Right lobe of liver (tissue), 6 donors: ENCODE measurements around the gene PPP2R5C. TPM values are rescaled to one million over a fixed set of nuclear protein-coding genes. Genes with fewer than 3 reads are reported as not detected.
"Not testable (repeated sequence)": the region's sequence is repeated elsewhere in the genome, so short reads cannot be mapped to it uniquely, and the experiment has no call there.

Source experiments
- ATAC-seq, 4 donors: fragments of 200-7000 bp; cut with Tn5 transposase; one replicate each; pipeline ENCODE4 v1.9.1; 2020; ENCODE audit warnings: mild to moderate bottlenecking in 4 of 4, moderate library complexity in 4 of 4
- DNase-seq, 3 donors: peaks; one replicate each; pipeline ENCODE4 v3.0.0-alpha.2; 2020
- H3K27ac ChIP-seq, 3 donors: fragments of 200-600 bp; one replicate each; pipeline ENCODE4 v1.8.0; 2022
- H3K27me3 ChIP-seq, 2 donors: fragments of 200-600 bp; one replicate each; pipeline ENCODE4 v1.8.0; 2022
- H3K36me3 ChIP-seq, 4 donors: fragments of 200-600 bp; sonication (generic) in 1 of 4; one replicate each; pipeline versions ENCODE4 v1.5.1 to v1.8.0; 2017 to 2022; ENCODE audit warnings: control low read depth in 1 of 4
- H3K4me1 ChIP-seq, 4 donors: fragments of 200-600 bp; sonication (generic) in 1 of 4; one replicate each; pipeline versions ENCODE4 v1.5.1 to v1.8.0; 2017 to 2022; ENCODE audit warnings: control low read depth in 1 of 4
- H3K4me3 ChIP-seq, 3 donors: fragments of 200-600 bp; one replicate each; pipeline ENCODE4 v1.8.0; 2022
- H3K9me3 ChIP-seq, 4 donors: fragments of 200-600 bp; sonication (generic) in 1 of 4; one replicate each; pipeline versions ENCODE4 v1.5.1 to v1.8.0; 2017 to 2022; ENCODE audit warnings: control low read depth in 1 of 4
- CTCF ChIP-seq, 4 donors: fragments of 200-600 bp in 3 of 4; fragments of 450-650 bp in 1 of 4; IDR thresholded peaks; one replicate each; pipeline versions ENCODE4 v1.5.1 to v1.8.0; 2016 to 2022; ENCODE audit warnings: antibody characterized with exemption in 4 of 4, mild to moderate bottlenecking in 2 of 4
- POLR2A ChIP-seq: fragments of 450-650 bp; IDR thresholded peaks from one replicate; pipeline ENCODE4 v1.6.1; 2017; ENCODE audit warnings: antibody characterized with exemption, mild to moderate bottlenecking
- WGBS: methylation state at CpG from one replicate; pipeline ENCODE4 v1.1.6; 2018; ENCODE audit warnings: low coverage, low lambda C conversion rate; ENCODE audit not compliant: insufficient coverage; ENCODE audit errors: missing lambda C conversion rate; 5-methylcytosine and 5-hydroxymethylcytosine counted together
- intact Hi-C, 2 donors: fragments of 100-400 bp; cut with DNase I; formaldehyde crosslinking; loops; one replicate each; pipeline versions ENCODE4 v1.11.2 to v1.14.1; 2022
- total RNA-seq, 6 experiments: library from RNA; depleted of rRNA in 2 of 6; stranded (reverse); fragments of >200 nt in 2 of 6; fragmentation: NEBNext Ultra II Directional in 3 of 6; extraction: Animal tissue kit (Norgen Biotek cat#: 25700) in 3 of 6; gene quantifications; one replicate each; pipeline versions ENCODE4 v1.1.0 to v1.2.4, GENCODE V29; 2016 to 2023
- donor health status: DM: no; HTN: yes; CAD: no.
- donor health status: DM: no; HTN: no; CAD: no.
- donor health status: DM: no; HTN: no; CAD: no.
- donor health status: DM: no; HTN: yes; CAD: no.
- donor health status: DM: no; HTN: yes; CAD: no.

Gene PPP2R5C
- total RNA-seq, 6 experiments from 2014 or later: 44.9 to 74.5 (median 55.3) TPM

- no peaks in the 10 kb centered on the region for H3K4me1 ChIP-seq
- no peaks in the 10 kb centered on the region for H3K9me3 ChIP-seq
- 96% methylated on average over 3 of the region's 3 CpGs for WGBS
- H3K27me3 ChIP-seq: no peaks in the 10 kb centered on the region
- ATAC-seq: no peak
- DNase-seq: no peak
- H3K36me3 ChIP-seq: no peaks in the 10 kb centered on the region
- no peak for TF ChIP-seq CTCF (IDR thresholded peaks at IDR 0.05)
- no peak for TF ChIP-seq POLR2A
- no peak overlapping the region for H3K4me3 ChIP-seq
- intact Hi-C loops: no loop called here
- H3K27ac ChIP-seq: no peak overlapping the region
These were observed 20.5 kb upstream of the PPP2R5C start for GRCh38 chr14:101740981-101741380.

GRCh38 chr14:101743701-101744100, 17.8 kb upstream of the PPP2R5C start:
- WGBS: 70% methylated on average over 4 of the region's 6 CpGs
- no peaks in the 10 kb centered on the region for H3K36me3 ChIP-seq
- DNase-seq: no peak
- no peak for ATAC-seq
- no peaks in the 10 kb centered on the region for H3K9me3 ChIP-seq
- no peak overlapping the region for H3K4me3 ChIP-seq
- TF ChIP-seq CTCF (IDR thresholded peaks at IDR 0.05) (no peak), POLR2A (no peak)
- H3K27me3 ChIP-seq: no peaks in the 10 kb centered on the region
- intact Hi-C loops: no loop called here
- H3K4me1 ChIP-seq: no peaks in the 10 kb centered on the region
- H3K27ac ChIP-seq: no peak overlapping the region

GRCh38 chr14:101744382-101744781, 17.1 kb upstream of the PPP2R5C start:
- DNase-seq, H3K4me3 ChIP-seq, ATAC-seq, H3K4me1 ChIP-seq, H3K27ac ChIP-seq, H3K27me3 ChIP-seq, H3K9me3 ChIP-seq, H3K36me3 ChIP-seq, intact Hi-C loops: not testable (repeated sequence)
- WGBS: 64% methylated on average over 6 of the region's 6 CpGs

- H3K27me3 ChIP-seq, H3K9me3 ChIP-seq, intact Hi-C loops, DNase-seq, H3K27ac ChIP-seq, H3K4me3 ChIP-seq, H3K4me1 ChIP-seq, H3K36me3 ChIP-seq, ATAC-seq: not testable (repeated sequence)
- no CpG with 5 or more reads among the region's 5 CpGs for WGBS
These were observed 11.8 kb upstream of the PPP2R5C start for GRCh38 chr14:101749756-101750155.

GRCh38 chr14:101754893-101755292, 6.6 kb upstream of the PPP2R5C start:
- intact Hi-C loops: no loop called here
- no peak overlapping the region for H3K4me3 ChIP-seq
- no peak for DNase-seq

More at GRCh38 chr14:101754893-101755292, 6.6 kb upstream of the PPP2R5C start:
- Histone ChIP-seq H3K27me3 (no peaks in the 10 kb centered on the region), H3K36me3 (no peaks in the 10 kb centered on the region), H3K27ac (no peak overlapping the region), H3K9me3 (peaks cover 0 to 3% (median 0%) of the 10 kb centered on the region in 4 donors), H3K4me1 (no peaks in the 10 kb centered on the region)
- ATAC-seq: no peak
- TF ChIP-seq CTCF (IDR thresholded peaks at IDR 0.05) (no peak), POLR2A (no peak)
- WGBS: 50% methylated on average over 1 of the region's 4 CpGs
